Spinal cord (tissue), 10 donors: ENCODE results near the gene TMEM62. TPM values are rescaled to one million over a fixed set of nuclear protein-coding genes. Genes with fewer than 3 reads are reported as not detected.
A peak's percentile ranks its signal among the peaks of the same experiment; 100 is the strongest.
"Not testable (repeated sequence)": the region's sequence is repeated elsewhere in the genome, so short reads cannot be mapped to it uniquely, and the experiment has no call there.

Experiments
- DNase-seq, 6 donors: peaks; one replicate each; pipeline versions ENCODE4 v3.0.0 to v3.0.0-alpha.2; 2013 to 2015; ENCODE audit warnings: low spot score in 6 of 6, low read depth in 4 of 6
- H3K27ac ChIP-seq: one replicate; pipeline ENCODE4 v1.5.1; 2013; ENCODE audit warnings: low read depth, low read length, control low read depth
- H3K27me3 ChIP-seq: one replicate; pipeline ENCODE4 v1.6.1; 2013; ENCODE audit warnings: low read length; ENCODE audit not compliant: control insufficient read depth, insufficient read depth
- H3K36me3 ChIP-seq: one replicate; pipeline ENCODE4 v1.6.1; 2013; ENCODE audit warnings: low read length; ENCODE audit not compliant: control insufficient read depth, insufficient read depth
- H3K4me1 ChIP-seq: one replicate; pipeline ENCODE4 v1.6.1; 2013; ENCODE audit warnings: low read length; ENCODE audit not compliant: control insufficient read depth, insufficient read depth
- H3K4me3 ChIP-seq: one replicate; pipeline ENCODE4 v1.5.1; 2013; ENCODE audit warnings: low read depth, low read length, control low read depth
- H3K9me3 ChIP-seq: one replicate; pipeline ENCODE4 v1.6.1; 2013; ENCODE audit warnings: low read length; ENCODE audit not compliant: control insufficient read depth, insufficient read depth
- WGBS: methylation state at CpG from one replicate; pipeline ENCODE4 v1.1.5; 2013; ENCODE audit warnings: missing lambda C conversion rate; ENCODE audit not compliant: insufficient coverage; 5-methylcytosine and 5-hydroxymethylcytosine counted together
- polyA plus RNA-seq, 2 donors: library from polyadenylated mRNA; unstranded; fragments of 120-200 nt; gene quantifications; one replicate each; pipeline ENCODE4 v1.2.1, GENCODE V29; 2013; ENCODE audit not compliant: insufficient read length in 2 of 2
- small RNA-seq: library from RNA; depleted of rRNA; stranded (forward); fragments of <200 nt; gene quantifications from one replicate; pipeline ENCODE3, GENCODE V24; 2014; ENCODE audit warnings: low replicate concordance
- total RNA-seq, 2 donors: library from RNA; depleted of rRNA in 1 of 2; stranded (reverse); fragments of 120-200 nt in 1 of 2; fragments of >200 nt in 1 of 2; gene quantifications; one replicate each; pipeline versions ENCODE4 v1.2.3 to v1.2.4, GENCODE V29; 2013 to 2014
- donor health status: healthy.

The TMEM62 gene
- total and polyA plus RNA-seq, 4 donors: 14.8 to 28.3 (median 25.2) TPM

DNA sequence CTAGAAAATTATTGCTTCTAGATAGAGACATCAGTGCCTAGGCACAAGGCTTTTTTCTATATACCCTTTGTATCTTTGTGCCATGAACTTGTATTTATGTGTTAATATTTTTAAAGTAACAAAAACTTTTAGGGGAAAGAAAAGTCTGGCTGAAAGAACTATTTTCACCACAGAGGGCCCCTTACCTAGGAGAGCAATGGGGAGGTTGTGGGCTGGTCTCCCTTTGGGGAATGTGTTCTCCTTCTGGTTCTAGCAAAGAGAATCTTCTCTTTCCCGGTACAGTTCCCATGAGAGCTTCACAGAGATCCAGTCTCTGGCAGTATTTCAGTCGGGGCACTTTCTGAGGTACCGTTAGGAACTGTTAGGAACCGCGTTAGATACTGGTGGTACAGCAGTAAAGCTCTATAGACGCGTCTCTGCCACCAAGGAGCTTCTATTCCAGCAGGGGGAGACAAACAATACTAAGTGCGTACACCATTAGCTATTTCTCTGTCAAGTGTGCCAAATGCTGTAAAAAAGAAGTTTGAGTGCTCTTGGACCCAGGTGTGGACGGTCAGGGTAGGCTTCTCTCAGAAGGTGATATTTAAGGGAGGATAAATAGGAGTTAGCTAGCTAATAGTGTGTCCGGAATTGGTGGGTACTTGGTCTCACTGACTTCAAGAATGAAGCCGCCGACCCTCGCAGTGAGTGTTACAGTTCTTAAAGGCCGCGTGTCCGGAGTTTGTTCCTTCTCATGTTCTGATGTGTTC is 92.0 kb downstream of the TMEM62 start:
- no peak overlapping the region for H3K27ac ChIP-seq
- H3K4me1 ChIP-seq: peaks cover 5% of the 10 kb centered on the region
- DNase-seq: peak; percentile 8 to 75 (median 42)
- WGBS: 52% methylated on average over 15 of the region's 16 CpGs
- no peak overlapping the region for H3K4me3 ChIP-seq
- H3K36me3 ChIP-seq: no peaks in the 10 kb centered on the region
- H3K27me3 ChIP-seq: no peaks in the 10 kb centered on the region
- H3K9me3 ChIP-seq: no peaks in the 10 kb centered on the region

DNA sequence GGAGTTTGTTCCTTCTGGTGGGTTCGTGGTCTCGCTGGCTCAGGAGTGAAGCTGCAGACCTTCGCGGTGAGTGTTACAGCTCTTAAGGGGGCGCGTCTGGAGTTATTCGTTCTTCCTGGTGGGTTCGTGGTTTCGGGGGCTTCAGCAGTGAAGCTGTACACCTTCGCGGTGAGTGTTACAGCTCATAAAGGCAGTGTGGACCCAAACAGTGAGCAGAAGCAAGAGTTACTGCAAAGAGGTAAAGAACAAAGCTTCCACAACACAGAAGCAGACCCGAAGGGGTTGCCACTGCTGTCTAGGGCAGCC is 92.5 kb downstream of the TMEM62 start:
- H3K36me3 ChIP-seq, H3K27me3 ChIP-seq, DNase-seq, H3K27ac ChIP-seq, H3K4me1 ChIP-seq, H3K9me3 ChIP-seq, H3K4me3 ChIP-seq: not testable (repeated sequence)
- WGBS: 95% methylated on average over 11 of the region's 12 CpGs

- WGBS: 96% methylated on average over 56 of the region's 57 CpGs
- Histone ChIP-seq H3K4me1 (peaks cover 5% of the 10 kb centered on the region), H3K27me3 (no peaks in the 10 kb centered on the region), H3K9me3 (no peaks in the 10 kb centered on the region), H3K36me3 (no peaks in the 10 kb centered on the region), H3K4me3 (no peak overlapping the region), H3K27ac (no peak overlapping the region)
- no peak for DNase-seq
These were observed 93.3 kb downstream of the TMEM62 start for GRCh38 chr15:43226436-43227305.

GRCh38 chr15:43229977-43230376 is 96.6 kb downstream of the TMEM62 start:
- no peaks in the 10 kb centered on the region for H3K36me3 ChIP-seq
- WGBS: 49% methylated on average over 3 of the region's 5 CpGs
- peak in 3 of 6 donors; percentile 15 to 70 (median 17) for DNase-seq

DNA sequence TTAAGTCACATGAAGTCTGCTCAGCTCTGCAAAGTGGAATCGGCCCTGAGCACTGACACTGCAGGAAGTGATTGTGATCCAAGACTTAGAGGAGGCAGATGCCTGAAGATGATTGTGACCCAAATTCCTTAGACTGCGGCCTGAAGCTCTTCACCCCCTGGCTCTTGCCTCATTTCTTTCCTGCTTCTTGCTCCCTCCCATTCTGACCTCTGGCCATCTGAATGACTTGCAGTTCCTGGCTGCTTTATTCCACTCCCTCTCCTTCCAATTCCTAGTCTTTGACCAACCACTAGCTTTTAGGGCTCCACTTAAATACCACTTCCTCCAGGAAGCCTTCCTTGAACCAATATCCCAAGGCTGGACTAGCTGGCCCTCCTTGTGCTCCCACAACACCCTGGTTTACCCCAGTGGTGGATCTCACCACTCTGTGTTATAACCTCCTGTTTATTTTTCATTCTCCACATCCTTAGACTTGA is 97.3 kb downstream of the TMEM62 start:
- H3K27ac ChIP-seq: no peak overlapping the region
- peaks cover 5% of the 10 kb centered on the region for H3K4me1 ChIP-seq
- WGBS: 78% methylated on average over 2 of the region's 2 CpGs
- peaks cover 2% of the 10 kb centered on the region for H3K27me3 ChIP-seq
- no peaks in the 10 kb centered on the region for H3K9me3 ChIP-seq
- no peak overlapping the region for H3K4me3 ChIP-seq
- no peaks in the 10 kb centered on the region for H3K36me3 ChIP-seq
- no peak for DNase-seq

More at GRCh38 chr15:43229977-43230376, 96.6 kb downstream of the TMEM62 start:
- Histone ChIP-seq H3K27me3 (peaks cover 2% of the 10 kb centered on the region), H3K27ac (no peak overlapping the region), H3K4me3 (no peak overlapping the region), H3K4me1 (peaks cover 5% of the 10 kb centered on the region), H3K9me3 (no peaks in the 10 kb centered on the region)

DNA sequence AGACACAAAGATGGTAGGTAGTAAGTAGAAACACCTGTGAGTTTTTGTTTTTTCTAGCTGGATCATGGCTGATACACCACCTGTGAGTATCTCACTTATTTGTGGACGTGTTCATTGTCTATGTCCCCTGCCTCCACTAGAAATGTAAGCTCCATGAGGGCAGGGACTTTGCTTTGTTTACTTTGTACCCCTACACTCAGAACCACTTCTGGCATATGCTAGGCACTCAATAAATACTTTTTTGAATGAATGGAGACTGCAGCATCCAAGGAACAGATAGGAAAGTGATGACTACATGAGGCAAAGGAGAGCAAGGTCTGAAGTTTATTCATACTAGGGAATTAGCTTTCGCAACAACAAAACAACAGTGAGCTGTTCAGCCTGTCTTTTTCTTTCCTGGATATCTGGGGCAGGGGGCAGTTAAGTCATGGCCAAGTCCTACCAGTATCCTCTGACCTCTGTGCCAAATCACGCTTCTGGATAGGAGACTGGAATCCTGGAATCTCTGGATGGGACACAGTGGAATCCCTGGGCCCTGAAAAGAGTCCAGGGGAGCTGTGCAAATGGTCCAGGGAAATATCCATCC is 99.0 kb downstream of the TMEM62 start:
- Histone ChIP-seq H3K4me3 (no peak overlapping the region), H3K9me3 (no peaks in the 10 kb centered on the region), H3K27me3 (peaks cover 2% of the 10 kb centered on the region), H3K4me1 (peaks cover 5% of the 10 kb centered on the region), H3K36me3 (no peaks in the 10 kb centered on the region), H3K27ac (no peak overlapping the region)
- no peak for DNase-seq
- WGBS: 92% methylated on average over 3 of the region's 3 CpGs

Small RNA genes lying within 50 kb of the gene (small RNA-seq; reads per million reads assigned to genes)
- gene AC068724.2: not detected

Other genes starting within 250 kb of the TMEM62 start
- gene TTBK2, start 212.8 kb upstream of the TMEM62 start, total RNA-seq: 10 to 100 TPM; 22.2 to 64.4 TPM
- 10 to 100 TPM; 22.6 to 32.3 TPM for gene TTBK2, start 212.8 kb upstream of the TMEM62 start, polyA plus RNA-seq
- gene UBR1, start 27.5 kb upstream of the TMEM62 start, total RNA-seq: 10 to 100 TPM; 36.1 to 62.4 TPM
- gene UBR1, start 27.5 kb upstream of the TMEM62 start, polyA plus RNA-seq: 10 to 100 TPM; 22.2 to 22.7 TPM
- 10 to 100 TPM; 52.0 to 90.0 TPM for gene CCNDBP1, start 51.8 kb downstream of the TMEM62 start, total RNA-seq
- gene CCNDBP1, start 51.8 kb downstream of the TMEM62 start, polyA plus RNA-seq: 10 to 100 TPM; 55.8 to 56.6 TPM
- gene EPB42, start 87.4 kb downstream of the TMEM62 start, total RNA-seq: 1 to 10 TPM; 5.6 to 9.5 TPM
- gene EPB42, start 87.4 kb downstream of the TMEM62 start, polyA plus RNA-seq: 1 to 10 TPM; 1.2 to 1.3 TPM
- under 1 TPM in 1 of 2 donors, not detected in 1; 0.10 TPM for gene TGM5, start 133.3 kb downstream of the TMEM62 start, total RNA-seq
- gene TGM5, start 133.3 kb downstream of the TMEM62 start, polyA plus RNA-seq: not detected
- gene TGM7, start 168.7 kb downstream of the TMEM62 start, total RNA-seq: not detected
- not detected for gene TGM7, start 168.7 kb downstream of the TMEM62 start, polyA plus RNA-seq
- gene LCMT2, start 197.0 kb downstream of the TMEM62 start, total RNA-seq: 10 to 100 TPM; 10.3 to 16.4 TPM
- gene LCMT2, start 197.0 kb downstream of the TMEM62 start, polyA plus RNA-seq: 10 to 100 TPM; 12.0 to 12.8 TPM
- 10 to 100 TPM; 28.5 to 29.1 TPM for gene ZSCAN29, start 237.5 kb downstream of the TMEM62 start, total RNA-seq
- gene ZSCAN29, start 237.5 kb downstream of the TMEM62 start, polyA plus RNA-seq: 10 to 100 TPM; 22.3 to 25.2 TPM
- 10 to 100 TPM; 12.6 to 22.0 TPM for gene TUBGCP4, start 237.5 kb downstream of the TMEM62 start, total RNA-seq
- 10 to 100 TPM; 23.3 to 28.9 TPM for gene TUBGCP4, start 237.5 kb downstream of the TMEM62 start, polyA plus RNA-seq